ENCODE data around the gene ZNF304. TPM values are rescaled to one million over a fixed set of nuclear protein-coding genes. Genes with fewer than 3 reads are reported as not detected.

Gene ZNF304
- 4.9 and 13.0 TPM in 2 replicates for total RNA-seq

GRCh38 chr19:57350877-57351805 lies at the start of gene ZNF304:
Gene ZNF304 (plus strand): TSS chr19:57351271. CDS start chr19:57351665, 394 bp downstream.

GRCh38 chr19:57320180-57321084 lies 30.6 kb upstream of the ZNF304 start, which contains the start of gene ZNF543:
Gene ZNF543 (plus strand): TSS chr19:57320472. CDS start chr19:57320854, 382 bp downstream.

GRCh38 chr19:57362997-57363687 lies 12.1 kb downstream of the ZNF304 start, which contains the start of the genes TRAPPC2B and ZNF547:
Gene TRAPPC2B (plus strand): TSS chr19:57363551. CDS start chr19:57364834, 1,283 bp downstream.
Gene ZNF547 (plus strand): TSS chr19:57363551. CDS start chr19:57368556, 5,005 bp downstream.

GRCh38 chr19:57389730-57390598 lies 38.9 kb downstream of the ZNF304 start, which contains the start of gene ZNF548:
Gene ZNF548 (plus strand): TSS chr19:57389854. CDS start chr19:57390100, 246 bp downstream.

Other genes with a start within 250 kb of the ZNF304 start
- not detected in 2 replicates for gene USP29, start 231.3 kb upstream of the ZNF304 start, total RNA-seq
- gene ZIM3, start 206.1 kb upstream of the ZNF304 start, total RNA-seq = not detected in 2 replicates
- gene DUXA, start 183.8 kb upstream of the ZNF304 start, total RNA-seq = not detected in 2 replicates
- gene ZNF264, start 159.8 kb upstream of the ZNF304 start, total RNA-seq = 16.3 and 23.6 TPM in 2 replicates
- gene AURKC, start 120.2 kb upstream of the ZNF304 start, total RNA-seq = 1.4 and 6.9 TPM in 2 replicates
- gene ZNF805, start 110.6 kb upstream of the ZNF304 start, total RNA-seq = 7.3 and 13.3 TPM in 2 replicates
- gene ZNF460, start 70.8 kb upstream of the ZNF304 start, total RNA-seq = 29.3 and 55.3 TPM in 2 replicates
- 5.3 and 8.2 TPM in 2 replicates for gene ZNF543, start 30.8 kb upstream of the ZNF304 start, total RNA-seq
- 18.5 and 37.4 TPM in 2 replicates for gene TRAPPC2B, start 12.3 kb downstream of the ZNF304 start, total RNA-seq
- gene ZNF547, start 12.3 kb downstream of the ZNF304 start, total RNA-seq = 0.78 and 3.0 TPM in 2 replicates
- 6.1 and 9.8 TPM in 2 replicates for gene ZNF548, start 38.6 kb downstream of the ZNF304 start, total RNA-seq
- 3.2 and 9.5 TPM in 2 replicates for gene ZNF17, start 59.9 kb downstream of the ZNF304 start, total RNA-seq
- gene ZNF749, start 84.1 kb downstream of the ZNF304 start, total RNA-seq = 6.9 and 7.2 TPM in 2 replicates
- gene VN1R1, start 105.9 kb downstream of the ZNF304 start, total RNA-seq = 0.13 and 1.9 TPM in 2 replicates
- gene ZNF772, start 126.3 kb downstream of the ZNF304 start, total RNA-seq = 9.1 and 11.4 TPM in 2 replicates
- 14.4 and 14.5 TPM in 2 replicates for gene ZNF419, start 136.5 kb downstream of the ZNF304 start, total RNA-seq
- gene ZNF773, start 148.7 kb downstream of the ZNF304 start, total RNA-seq = 8.0 and 42.8 TPM in 2 replicates
- 3.7 and 4.1 TPM in 2 replicates for gene ZNF549, start 176.1 kb downstream of the ZNF304 start, total RNA-seq
- 4.0 and 8.1 TPM in 2 replicates for gene ZNF550, start 208.6 kb downstream of the ZNF304 start, total RNA-seq
- 3.9 and 5.4 TPM in 2 replicates for gene ZNF416, start 227.6 kb downstream of the ZNF304 start, total RNA-seq
- 7.1 and 9.8 TPM in 2 replicates for gene ZIK1, start 232.9 kb downstream of the ZNF304 start, total RNA-seq
- 1.8 and 4.3 TPM in 2 replicates for gene ZNF530, start 248.6 kb downstream of the ZNF304 start, total RNA-seq

Measured in epithelial cell of alveolus of lung (primary cell).